22Rv1 (cell line): ENCODE measurements around the gene TIE1.

ENCODE experiments used
- H3K27ac ChIP-seq: fragments of 450-650 bp; 2 replicates; pipeline ENCODE4 v1.5.1; 2017
- ZFX ChIP-seq: fragments of 450-650 bp; IDR thresholded peaks from 2 replicates; pipeline ENCODE4 v1.6.1; 2017; ENCODE audit warnings: antibody characterized with exemption, borderline replicate concordance
- TF ChIP-seq, protein P1 (sequence below): fragments of 450-650 bp; IDR thresholded peaks from 2 replicates; pipeline ENCODE4 v1.5.1; 2017; ENCODE audit warnings: mild to moderate bottlenecking

The TIE1 gene

DNA sequence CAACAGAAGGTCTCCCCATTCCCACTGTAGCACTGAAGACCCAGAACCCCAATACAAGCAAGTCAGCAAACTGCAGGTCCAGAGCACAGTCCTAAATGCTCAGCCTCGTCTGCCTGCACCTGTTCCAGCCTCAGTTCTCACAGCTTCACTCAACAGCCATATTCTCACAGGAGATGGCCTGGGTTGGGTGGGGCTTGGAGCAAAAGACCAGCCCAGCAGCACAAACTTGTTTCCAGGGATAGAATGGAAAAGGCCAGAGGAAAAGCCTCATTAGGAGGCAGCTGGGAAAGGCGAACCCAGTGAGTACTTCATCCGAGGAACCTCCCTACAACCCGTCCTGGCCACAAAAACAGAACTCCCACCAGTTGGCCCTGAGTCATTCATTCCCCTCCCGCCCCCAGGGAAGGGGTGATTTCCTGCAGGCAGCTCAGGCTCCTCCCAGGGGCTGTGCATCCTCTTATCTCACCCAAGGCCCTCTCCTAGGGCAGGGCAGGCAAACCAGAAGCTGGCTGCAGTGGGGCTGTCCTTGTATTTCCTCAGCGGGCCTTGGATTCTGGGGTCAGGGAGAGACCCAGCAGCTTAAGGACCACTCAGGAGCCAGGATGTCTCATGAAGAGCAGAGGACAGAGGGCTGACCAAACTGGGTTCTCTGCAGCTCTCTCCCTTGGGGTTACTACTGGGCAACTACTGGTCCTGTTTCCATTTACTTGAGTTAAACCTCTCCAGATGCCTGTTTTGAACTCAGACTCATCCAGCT is 29.4 kb downstream of the TIE1 start:
- no peak overlapping the region for H3K27ac ChIP-seq
- TF ChIP-seq, protein P1, sequence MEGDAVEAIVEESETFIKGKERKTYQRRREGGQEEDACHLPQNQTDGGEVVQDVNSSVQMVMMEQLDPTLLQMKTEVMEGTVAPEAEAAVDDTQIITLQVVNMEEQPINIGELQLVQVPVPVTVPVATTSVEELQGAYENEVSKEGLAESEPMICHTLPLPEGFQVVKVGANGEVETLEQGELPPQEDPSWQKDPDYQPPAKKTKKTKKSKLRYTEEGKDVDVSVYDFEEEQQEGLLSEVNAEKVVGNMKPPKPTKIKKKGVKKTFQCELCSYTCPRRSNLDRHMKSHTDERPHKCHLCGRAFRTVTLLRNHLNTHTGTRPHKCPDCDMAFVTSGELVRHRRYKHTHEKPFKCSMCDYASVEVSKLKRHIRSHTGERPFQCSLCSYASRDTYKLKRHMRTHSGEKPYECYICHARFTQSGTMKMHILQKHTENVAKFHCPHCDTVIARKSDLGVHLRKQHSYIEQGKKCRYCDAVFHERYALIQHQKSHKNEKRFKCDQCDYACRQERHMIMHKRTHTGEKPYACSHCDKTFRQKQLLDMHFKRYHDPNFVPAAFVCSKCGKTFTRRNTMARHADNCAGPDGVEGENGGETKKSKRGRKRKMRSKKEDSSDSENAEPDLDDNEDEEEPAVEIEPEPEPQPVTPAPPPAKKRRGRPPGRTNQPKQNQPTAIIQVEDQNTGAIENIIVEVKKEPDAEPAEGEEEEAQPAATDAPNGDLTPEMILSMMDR, result no peak
- no peak for TF ChIP-seq ZFX

DNA sequence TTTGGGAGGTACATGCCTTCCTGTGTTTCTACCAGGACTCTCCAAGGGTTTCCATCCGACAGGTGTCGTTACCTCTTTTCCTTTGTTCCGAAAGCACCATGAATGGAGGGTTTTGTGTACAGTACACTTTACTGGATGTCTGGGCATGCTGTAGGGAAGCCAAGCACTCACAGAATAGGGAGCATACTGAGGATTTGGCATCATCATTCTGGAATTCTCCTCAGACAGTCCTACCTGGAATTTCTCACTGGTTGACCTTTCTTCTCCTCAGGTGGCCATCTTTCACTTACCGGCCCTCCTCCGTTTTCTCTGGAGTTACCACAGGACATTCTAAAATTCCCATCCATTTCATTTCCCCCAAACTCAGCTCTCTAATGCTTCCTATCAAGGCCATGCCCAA is 30.9 kb downstream of the TIE1 start:
- H3K27ac ChIP-seq, result no peak overlapping the region
- TF ChIP-seq, protein P1, result no peak
- TF ChIP-seq ZFX, result no peak

DNA sequence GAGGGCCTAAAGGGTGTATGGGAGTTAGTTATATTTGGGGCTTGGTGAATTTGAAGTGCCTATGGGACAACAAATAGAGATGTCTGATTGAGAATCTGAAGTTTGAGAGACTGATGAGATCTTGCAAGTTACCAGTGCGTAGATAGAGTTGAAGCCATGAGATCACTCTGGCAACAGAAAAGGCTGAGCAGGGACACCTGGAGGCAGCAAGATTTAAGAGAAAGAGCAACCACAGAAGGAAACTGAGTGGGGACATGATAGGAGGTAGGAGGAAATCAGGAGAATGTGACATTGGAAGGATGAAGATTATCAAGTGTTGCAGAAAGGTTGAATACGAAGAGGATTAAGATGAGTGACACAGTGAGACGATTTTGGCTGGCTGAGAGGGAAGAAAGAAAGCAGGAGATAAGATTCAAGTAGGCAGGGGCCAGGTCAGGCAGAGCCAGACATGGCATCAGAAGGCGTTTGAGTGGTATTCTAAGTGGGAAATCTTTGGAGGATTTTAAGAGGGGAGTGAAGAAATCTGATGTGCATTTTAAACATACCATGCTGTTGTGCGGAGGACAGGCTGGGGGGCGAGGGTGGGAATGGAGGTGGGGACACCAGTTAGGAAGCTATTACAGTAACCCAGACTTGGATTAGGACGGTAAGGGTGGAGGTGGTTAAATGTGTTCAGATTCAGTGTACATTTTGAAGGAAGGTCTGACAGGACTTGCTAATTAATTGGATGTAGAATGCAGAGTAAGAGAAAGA is 33.8 kb downstream of the TIE1 start:
- TF ChIP-seq, protein P1, result no peak
- no peak for TF ChIP-seq ZFX
- H3K27ac ChIP-seq, result no peak overlapping the region

DNA sequence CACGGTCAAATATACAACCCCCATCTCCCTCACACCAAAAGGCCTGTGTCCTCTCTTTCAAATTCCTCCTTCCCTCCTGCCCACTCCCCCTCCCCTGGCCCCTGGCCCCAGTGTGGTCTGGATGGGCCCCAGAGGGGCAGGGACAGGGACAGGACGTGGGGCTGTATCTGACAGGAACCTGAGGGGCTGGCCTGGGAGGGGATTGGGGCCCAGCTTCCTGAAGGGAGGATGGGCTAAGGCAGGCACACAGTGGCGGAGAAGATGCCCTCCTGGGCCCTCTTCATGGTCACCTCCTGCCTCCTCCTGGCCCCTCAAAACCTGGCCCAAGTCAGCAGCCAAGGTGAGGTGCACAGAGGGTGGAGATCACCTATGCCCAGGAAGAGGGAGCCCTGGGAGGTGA is 36.8 kb downstream of the TIE1 start, which contains the start of gene MPL:
Gene MPL, plus strand, starts transcription at position 231 of the 400 bp plus-strand sequence. Its CDS starts 31 bp downstream, at position 262.
- H3K27ac ChIP-seq, result no peak within 1 kb of the TSS
- TF ChIP-seq, protein P1, result no peak
- no peak for TF ChIP-seq ZFX

DNA sequence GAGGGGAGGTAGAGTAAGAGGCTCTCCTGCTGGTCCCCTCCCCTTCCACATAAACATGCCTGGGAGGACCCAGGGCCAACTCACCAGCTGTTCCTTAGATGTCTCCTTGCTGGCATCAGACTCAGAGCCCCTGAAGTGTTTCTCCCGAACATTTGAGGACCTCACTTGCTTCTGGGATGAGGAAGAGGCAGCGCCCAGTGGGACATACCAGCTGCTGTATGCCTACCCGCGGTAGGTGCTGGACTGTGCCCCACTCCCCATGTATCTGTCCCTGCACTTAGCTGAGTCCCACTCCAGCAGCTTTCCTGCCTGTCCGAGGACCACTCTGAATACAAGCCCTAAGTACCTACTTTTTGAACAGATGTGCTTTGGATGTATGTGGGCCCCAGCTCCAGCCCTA is 37.2 kb downstream of the TIE1 start:
- no peak overlapping the region for H3K27ac ChIP-seq
- TF ChIP-seq, protein P1, result no peak
- TF ChIP-seq ZFX, result no peak

DNA sequence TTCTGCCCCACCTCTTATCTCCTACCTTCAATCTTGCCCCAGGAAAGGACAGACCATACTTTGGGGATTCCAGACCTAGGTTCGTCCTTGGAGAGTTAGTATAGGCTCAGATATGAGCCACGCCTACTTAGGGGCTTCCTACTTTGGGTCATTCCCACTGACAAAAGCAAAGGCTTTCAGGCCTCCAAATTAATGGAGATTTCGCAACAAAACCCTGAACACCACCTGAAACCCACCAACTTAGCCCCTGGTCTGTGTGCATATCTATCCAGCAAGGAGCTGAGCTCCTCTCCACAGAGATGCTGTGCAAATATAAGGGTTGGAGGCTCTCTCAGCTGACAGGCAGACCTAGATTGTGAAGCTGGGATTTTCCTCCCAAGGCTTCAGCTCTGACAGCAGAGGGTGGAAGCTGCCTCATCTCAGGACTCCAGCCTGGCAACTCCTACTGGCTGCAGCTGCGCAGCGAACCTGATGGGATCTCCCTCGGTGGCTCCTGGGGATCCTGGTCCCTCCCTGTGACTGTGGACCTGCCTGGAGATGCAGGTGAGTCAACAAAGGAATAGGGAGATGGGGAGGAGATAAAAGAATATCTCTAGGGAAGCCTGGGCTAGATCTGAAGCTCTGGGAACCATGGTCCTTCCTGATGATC is 38.9 kb downstream of the TIE1 start:
- TF ChIP-seq ZFX, result no peak
- TF ChIP-seq, protein P1, result no peak
- no peak overlapping the region for H3K27ac ChIP-seq
